Kidney capillary endothelial cell (primary cell): ENCODE results near the gene NOS1AP.
"Not testable (repeated sequence)": the region's sequence is repeated elsewhere in the genome, so short reads cannot be mapped to it uniquely, and the experiment has no call there.

ENCODE experiments used
- DNase-seq: peaks from one replicate; pipeline ENCODE4 v3.0.0-alpha.2; 2018; ENCODE audit warnings: low spot score

NOS1AP gene

DNA sequence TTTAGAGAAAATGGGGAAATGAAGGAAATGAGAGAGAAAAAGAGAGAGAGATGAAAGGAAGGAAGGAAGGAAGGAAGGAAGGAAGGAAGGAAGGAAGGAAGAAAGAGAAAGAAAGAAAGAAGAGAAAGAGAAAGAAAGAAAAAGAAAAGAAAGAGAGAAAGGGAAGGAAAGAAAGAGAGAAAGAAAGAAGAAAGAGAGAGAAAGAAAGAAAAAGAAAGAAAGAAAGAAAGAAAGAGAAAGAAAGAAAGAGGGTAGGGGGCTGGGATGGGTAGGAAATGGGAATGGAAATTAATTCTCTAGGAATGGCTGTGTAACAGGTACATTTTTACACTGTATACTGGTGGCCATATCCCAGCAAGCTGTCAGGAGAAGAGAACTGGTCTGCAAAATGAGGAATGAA is 346.7 kb downstream of the NOS1AP start:
- DNase-seq: no peak

DNA sequence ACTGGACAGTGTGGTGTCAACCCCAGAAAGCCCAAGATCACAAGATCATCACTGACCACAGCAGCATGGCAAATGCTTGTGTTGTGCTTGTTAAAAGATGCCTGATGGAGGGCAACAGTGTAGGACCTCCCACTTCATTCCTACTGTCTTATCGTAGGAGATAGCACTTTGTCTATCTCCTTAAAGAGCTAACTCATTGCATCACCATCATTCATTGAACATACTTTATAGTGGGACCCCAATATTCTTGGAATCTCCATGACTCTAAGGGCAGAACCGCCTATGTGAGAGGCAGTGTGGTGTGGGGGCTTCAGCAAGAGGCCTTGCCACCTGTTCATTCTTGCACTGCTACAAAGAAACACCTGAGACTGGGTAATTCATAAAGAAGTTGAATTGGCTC is 347.4 kb downstream of the NOS1AP start:
- DNase-seq: no peak

DNA sequence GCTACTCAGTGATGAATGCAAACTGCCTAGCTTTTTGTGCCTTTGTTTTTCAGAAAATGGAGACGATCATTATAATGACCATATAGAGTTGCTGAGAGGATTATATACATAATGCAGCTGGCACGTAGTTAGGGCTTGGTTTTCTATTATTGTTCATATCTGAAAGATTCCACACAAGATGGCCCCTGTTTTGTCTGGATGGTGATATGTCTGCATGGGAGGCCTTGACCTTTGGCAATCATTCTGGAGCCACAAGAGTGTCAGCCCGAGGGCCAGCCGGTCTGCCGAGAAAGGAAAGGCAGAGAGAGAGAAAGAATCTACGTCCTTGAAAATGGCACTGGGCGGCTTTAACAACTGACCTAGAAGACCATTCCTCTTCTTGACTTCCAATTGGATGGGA is 348.2 kb downstream of the NOS1AP start:
- no peak for DNase-seq

DNA sequence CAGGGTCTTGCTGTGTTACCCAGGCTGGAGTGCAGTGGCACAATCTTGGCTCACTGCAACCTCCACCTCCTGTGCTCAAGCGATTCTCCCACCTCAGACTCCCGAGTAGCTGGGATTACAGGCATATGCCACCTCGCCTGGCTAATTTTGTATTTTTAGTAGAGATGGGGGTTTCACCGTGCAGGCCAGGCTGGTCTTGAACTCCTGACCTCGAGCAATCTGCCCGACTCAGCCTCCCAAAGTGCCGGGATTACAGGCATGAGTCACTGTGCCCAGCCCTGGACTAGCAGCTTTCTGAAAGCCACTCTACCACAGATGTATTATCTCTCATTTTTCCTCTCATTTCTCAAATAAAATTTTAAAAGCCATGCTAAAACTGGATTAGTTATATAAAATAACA is 349.1 kb downstream of the NOS1AP start:
- DNase-seq: not testable (repeated sequence)

DNA sequence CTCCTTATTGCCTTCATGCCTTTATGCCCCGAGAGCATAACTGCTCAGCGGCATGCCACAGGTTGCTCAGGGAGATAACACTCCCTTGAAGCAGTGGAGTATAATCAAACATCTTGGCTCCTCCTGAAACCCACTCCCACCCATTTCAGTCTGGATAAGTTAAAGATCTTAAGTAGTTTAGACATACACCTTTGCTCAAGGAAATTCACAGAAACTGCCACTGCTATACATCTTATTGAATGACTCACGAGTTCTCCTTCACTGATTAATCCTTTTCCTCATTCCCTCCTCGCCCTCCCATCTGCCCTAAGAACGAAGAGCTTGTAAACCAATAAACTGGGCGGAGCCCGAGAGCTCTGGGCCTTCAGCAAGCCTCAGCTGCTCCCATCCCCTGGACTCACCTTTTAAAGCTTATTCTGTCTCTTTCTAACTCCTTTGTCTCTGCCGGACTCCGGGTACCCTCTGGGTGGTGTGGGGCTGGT is 350.0 kb downstream of the NOS1AP start:
- DNase-seq: not testable (repeated sequence)
